Mesothelial cell of epicardium (in vitro differentiated cells): Measurements from ENCODE around the gene COL25A1. TPM values are rescaled to one million over a fixed set of nuclear protein-coding genes. Genes with fewer than 3 reads are reported as not detected.
"Not testable (repeated sequence)": the region's sequence is repeated elsewhere in the genome, so short reads cannot be mapped to it uniquely, and the experiment has no call there.

Experiments
- DNase-seq, 2 experiments: peaks; one replicate each; pipeline ENCODE4 v3.0.0; 2021; ENCODE audit warnings: low spot score in 2 of 2; ENCODE audit not compliant: unreplicated experiment in 2 of 2
- H3K27ac Mint-ChIP-seq: 2 replicates; pipeline ENCODE4 v1.8.0; 2021; ENCODE audit warnings: mixed read lengths
- H3K27me3 Mint-ChIP-seq: 2 replicates; pipeline ENCODE4 v1.8.0; 2021; ENCODE audit warnings: low read depth, mixed read lengths
- H3K36me3 Mint-ChIP-seq: 2 replicates; pipeline ENCODE4 v1.8.0; 2021; ENCODE audit warnings: mixed read lengths
- H3K4me1 Mint-ChIP-seq: 2 replicates; pipeline ENCODE4 v1.8.0; 2021; ENCODE audit warnings: mixed read lengths
- H3K4me3 Mint-ChIP-seq: 2 replicates; pipeline ENCODE4 v1.8.0; 2021; ENCODE audit warnings: mild to moderate bottlenecking, moderate library complexity, mixed read lengths
- H3K9me3 Mint-ChIP-seq: 2 replicates; pipeline ENCODE4 v1.8.0; 2021; ENCODE audit warnings: mixed read lengths
- total RNA-seq: library from RNA; stranded (reverse); gene quantifications from 3 replicates; pipeline ENCODE4 v1.2.1, GENCODE V29; 2021
- TF ChIP-seq, protein P1 (sequence below): fragments of 200-600 bp; sonication (generic); IDR thresholded peaks from one replicate; pipeline ENCODE4 v1.5.0; 2021; ENCODE audit warnings: antibody characterized with exemption; ENCODE audit not compliant: unreplicated experiment

COL25A1 gene
- total RNA-seq, 1 donor from 2014 or later: 56.7 TPM

DNA sequence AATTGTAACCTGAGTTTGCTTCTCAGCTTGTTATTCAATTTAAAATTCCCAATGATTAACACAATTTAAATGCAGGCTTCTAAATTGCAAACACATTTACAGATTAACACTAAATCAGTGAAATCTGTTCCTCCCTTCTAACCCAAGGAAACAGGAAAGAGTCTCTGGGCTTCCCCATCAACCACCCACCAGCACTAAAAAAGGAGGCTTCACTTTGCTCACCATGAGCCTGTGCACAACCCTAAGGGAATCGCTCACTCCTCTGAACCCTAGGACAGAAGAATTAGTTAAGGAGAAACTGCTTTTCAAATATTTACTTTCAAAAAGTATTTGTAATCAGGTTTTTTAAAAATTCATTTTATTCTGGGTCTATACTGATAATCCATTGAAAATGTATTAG, 155.3 kb downstream of the COL25A1 start:
- Mint-ChIP-seq H3K4me3 (no peak overlapping the region), H3K27ac (no peak overlapping the region), H3K4me1 (peaks cover 30% of the 10 kb centered on the region), H3K36me3 (peaks cover 13% of the 10 kb centered on the region), H3K27me3 (no peaks in the 10 kb centered on the region), H3K9me3 (peaks cover 9% of the 10 kb centered on the region)
- DNase-seq: no peak
- TF ChIP-seq, protein P1, sequence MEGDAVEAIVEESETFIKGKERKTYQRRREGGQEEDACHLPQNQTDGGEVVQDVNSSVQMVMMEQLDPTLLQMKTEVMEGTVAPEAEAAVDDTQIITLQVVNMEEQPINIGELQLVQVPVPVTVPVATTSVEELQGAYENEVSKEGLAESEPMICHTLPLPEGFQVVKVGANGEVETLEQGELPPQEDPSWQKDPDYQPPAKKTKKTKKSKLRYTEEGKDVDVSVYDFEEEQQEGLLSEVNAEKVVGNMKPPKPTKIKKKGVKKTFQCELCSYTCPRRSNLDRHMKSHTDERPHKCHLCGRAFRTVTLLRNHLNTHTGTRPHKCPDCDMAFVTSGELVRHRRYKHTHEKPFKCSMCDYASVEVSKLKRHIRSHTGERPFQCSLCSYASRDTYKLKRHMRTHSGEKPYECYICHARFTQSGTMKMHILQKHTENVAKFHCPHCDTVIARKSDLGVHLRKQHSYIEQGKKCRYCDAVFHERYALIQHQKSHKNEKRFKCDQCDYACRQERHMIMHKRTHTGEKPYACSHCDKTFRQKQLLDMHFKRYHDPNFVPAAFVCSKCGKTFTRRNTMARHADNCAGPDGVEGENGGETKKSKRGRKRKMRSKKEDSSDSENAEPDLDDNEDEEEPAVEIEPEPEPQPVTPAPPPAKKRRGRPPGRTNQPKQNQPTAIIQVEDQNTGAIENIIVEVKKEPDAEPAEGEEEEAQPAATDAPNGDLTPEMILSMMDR: no peak

DNA sequence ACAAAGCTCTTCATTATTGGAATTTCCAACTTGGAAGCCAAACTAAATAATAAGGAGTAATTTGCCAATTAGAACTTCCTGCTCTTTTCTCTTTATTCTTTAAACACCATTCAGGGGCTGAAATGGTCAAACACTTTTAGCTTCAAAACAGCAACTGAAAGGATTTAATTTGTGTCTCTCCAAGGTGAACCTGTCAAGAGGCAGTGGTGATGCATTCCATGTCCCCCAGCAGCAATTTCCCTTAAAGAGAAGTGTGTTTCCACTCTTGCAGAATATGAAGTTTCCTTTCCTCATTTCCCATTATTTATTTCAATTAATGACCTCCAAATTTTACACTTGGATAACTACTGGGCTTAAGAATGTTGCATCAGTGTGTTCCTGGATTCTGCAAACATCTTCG, 156.0 kb downstream of the COL25A1 start:
- H3K36me3 Mint-ChIP-seq: peaks cover 18% of the 10 kb centered on the region
- peaks cover 15% of the 10 kb centered on the region for H3K9me3 Mint-ChIP-seq
- H3K27ac Mint-ChIP-seq: no peak overlapping the region
- TF ChIP-seq, protein P1: no peak
- peaks cover 27% of the 10 kb centered on the region for H3K4me1 Mint-ChIP-seq
- no peak for DNase-seq
- H3K4me3 Mint-ChIP-seq: no peak overlapping the region
- H3K27me3 Mint-ChIP-seq: no peaks in the 10 kb centered on the region

DNA sequence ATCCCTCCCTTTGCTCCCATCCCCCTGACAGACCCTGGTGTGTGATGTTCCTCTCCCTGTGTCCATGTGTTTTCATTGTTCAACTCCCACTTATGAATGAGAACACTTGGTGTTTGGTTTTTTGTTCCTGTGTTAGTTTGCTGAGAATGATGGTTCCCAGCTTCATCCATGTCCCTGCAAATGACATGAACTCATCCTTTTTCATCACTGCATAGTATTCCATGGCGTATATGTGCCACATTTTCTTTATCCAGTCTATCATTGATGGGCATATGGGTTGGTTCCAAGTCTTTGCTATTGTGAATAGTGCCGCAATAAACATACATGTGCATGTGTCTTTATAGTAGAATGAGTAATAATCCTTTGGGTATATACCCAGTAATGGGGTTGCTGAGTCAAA, 164.3 kb downstream of the COL25A1 start:
- H3K27ac Mint-ChIP-seq, H3K4me3 Mint-ChIP-seq, DNase-seq, H3K27me3 Mint-ChIP-seq: not testable (repeated sequence)
- Mint-ChIP-seq H3K4me1 (peaks cover 12% of the 10 kb centered on the region), H3K36me3 (peaks cover 20% of the 10 kb centered on the region), H3K9me3 (peaks cover 19% of the 10 kb centered on the region)

DNA sequence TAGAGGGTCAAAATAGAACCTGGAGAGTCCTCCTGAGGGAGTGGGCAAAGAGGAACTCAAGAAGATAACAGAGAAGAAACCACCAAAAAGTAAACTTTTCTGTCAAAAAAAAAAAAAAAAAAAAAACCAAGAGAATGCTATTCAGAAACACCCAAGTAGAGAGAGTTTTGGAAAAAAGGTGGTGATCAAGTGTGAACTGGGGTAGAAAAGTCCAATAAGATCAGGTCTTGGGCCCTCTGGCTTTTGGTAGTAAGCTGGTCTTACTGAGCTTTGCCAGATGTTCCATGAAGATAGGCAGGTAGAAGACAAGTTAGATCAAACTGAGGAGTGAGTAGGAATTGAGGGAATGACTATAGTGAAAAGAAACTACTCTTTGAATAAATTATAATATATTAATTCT, 167.5 kb downstream of the COL25A1 start:
- Mint-ChIP-seq H3K9me3 (peaks cover 4% of the 10 kb centered on the region), H3K27me3 (no peaks in the 10 kb centered on the region), H3K4me3 (no peak overlapping the region), H3K27ac (no peak overlapping the region), H3K4me1 (peaks cover 17% of the 10 kb centered on the region), H3K36me3 (peaks cover 8% of the 10 kb centered on the region)
- no peak for DNase-seq
- TF ChIP-seq, protein P1: no peak

DNA sequence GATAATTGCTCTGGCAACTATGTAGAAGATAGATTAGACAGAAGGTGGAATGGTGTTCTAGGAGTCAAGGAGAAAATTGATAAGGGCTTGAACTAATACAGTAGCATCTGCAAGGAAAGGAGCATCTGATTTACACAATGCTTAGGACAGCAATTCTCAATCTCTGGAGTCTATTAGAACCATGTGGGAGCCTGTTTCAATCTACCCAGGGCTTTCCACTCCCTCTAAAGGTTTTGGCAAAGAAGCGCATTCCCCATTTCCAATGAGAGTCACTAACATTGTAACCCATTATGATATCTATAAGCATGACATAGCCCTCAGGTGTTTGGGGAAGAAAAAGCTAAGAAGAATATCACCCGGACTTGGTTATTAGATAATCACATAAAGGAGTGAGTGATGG, 168.2 kb downstream of the COL25A1 start:
- H3K4me1 Mint-ChIP-seq: peaks cover 17% of the 10 kb centered on the region
- no peaks in the 10 kb centered on the region for H3K27me3 Mint-ChIP-seq
- peak overlapping the region; percentile 18 for H3K27ac Mint-ChIP-seq
- H3K9me3 Mint-ChIP-seq: peaks cover 3% of the 10 kb centered on the region
- no peak for DNase-seq
- H3K4me3 Mint-ChIP-seq: no peak overlapping the region
- peaks cover 6% of the 10 kb centered on the region for H3K36me3 Mint-ChIP-seq
- TF ChIP-seq, protein P1: no peak

DNA sequence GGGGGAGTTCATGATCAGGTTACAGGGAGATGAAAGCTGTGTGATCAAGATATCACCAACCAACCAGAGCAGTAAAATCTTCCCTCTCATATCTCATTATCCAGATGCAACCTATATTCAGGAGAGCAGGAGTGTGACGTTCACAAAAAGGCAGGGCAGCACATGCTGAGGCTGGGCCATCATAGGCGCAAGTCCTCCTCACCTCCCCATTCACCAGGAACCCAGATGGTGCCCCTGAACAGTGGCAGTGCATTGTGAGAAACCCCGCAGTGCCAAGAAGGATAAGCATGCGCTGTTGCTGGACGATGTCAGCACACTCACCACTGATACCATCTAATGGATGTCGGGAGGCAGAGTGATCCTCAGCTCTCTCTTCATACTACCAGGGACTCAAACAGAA, 170.9 kb downstream of the COL25A1 start:
- H3K4me1 Mint-ChIP-seq: peaks cover 18% of the 10 kb centered on the region
- no peak overlapping the region for H3K27ac Mint-ChIP-seq

More for the DNA sequence above, 170.9 kb downstream of the COL25A1 start:
- no peak for DNase-seq
- peaks cover 3% of the 10 kb centered on the region for H3K36me3 Mint-ChIP-seq
- no peak overlapping the region for H3K4me3 Mint-ChIP-seq
- H3K9me3 Mint-ChIP-seq: no peaks in the 10 kb centered on the region
- TF ChIP-seq, protein P1: no peak
- no peaks in the 10 kb centered on the region for H3K27me3 Mint-ChIP-seq
